Stimulated activated naive CD8-positive, alpha-beta T cell treated with anti-CD3 and anti-CD28 coated beads, Interleukin-15, amount 100 ng/mL, for 72 hours (primary cell): ENCODE data around the gene B3GNT4.

Experiments
- ATAC-seq: fragments of 150-1000 bp; cut with Tn5 transposase; 2 replicates; pipeline ENCODE4 v1.10.0; 2021; ENCODE audit warnings: mild to moderate bottlenecking, moderate library complexity
- DNase-seq, 2 donors: peaks; one replicate each; pipeline ENCODE4 v3.0.0; 2021 to 2022
- H3K27ac Mint-ChIP-seq, 2 donors: one replicate each; pipeline ENCODE4 v1.8.0; 2022; ENCODE audit warnings: mild to moderate bottlenecking in 2 of 2, mixed read lengths in 2 of 2, moderate library complexity in 2 of 2
- H3K27me3 Mint-ChIP-seq: one replicate; pipeline ENCODE4 v1.8.0; 2022; ENCODE audit warnings: mixed read lengths
- H3K4me1 Mint-ChIP-seq: one replicate; pipeline ENCODE4 v1.8.0; 2022; ENCODE audit warnings: mild to moderate bottlenecking, mixed read lengths
- H3K4me3 Mint-ChIP-seq, 2 donors: one replicate each; pipeline ENCODE4 v1.8.0; 2022; ENCODE audit warnings: mild to moderate bottlenecking in 2 of 2, mixed read lengths in 2 of 2, moderate library complexity in 1 of 2
- H3K9me3 Mint-ChIP-seq, 2 donors: one replicate each; pipeline ENCODE4 v1.8.0; 2022; ENCODE audit warnings: mixed read lengths in 2 of 2

B3GNT4 gene

DNA sequence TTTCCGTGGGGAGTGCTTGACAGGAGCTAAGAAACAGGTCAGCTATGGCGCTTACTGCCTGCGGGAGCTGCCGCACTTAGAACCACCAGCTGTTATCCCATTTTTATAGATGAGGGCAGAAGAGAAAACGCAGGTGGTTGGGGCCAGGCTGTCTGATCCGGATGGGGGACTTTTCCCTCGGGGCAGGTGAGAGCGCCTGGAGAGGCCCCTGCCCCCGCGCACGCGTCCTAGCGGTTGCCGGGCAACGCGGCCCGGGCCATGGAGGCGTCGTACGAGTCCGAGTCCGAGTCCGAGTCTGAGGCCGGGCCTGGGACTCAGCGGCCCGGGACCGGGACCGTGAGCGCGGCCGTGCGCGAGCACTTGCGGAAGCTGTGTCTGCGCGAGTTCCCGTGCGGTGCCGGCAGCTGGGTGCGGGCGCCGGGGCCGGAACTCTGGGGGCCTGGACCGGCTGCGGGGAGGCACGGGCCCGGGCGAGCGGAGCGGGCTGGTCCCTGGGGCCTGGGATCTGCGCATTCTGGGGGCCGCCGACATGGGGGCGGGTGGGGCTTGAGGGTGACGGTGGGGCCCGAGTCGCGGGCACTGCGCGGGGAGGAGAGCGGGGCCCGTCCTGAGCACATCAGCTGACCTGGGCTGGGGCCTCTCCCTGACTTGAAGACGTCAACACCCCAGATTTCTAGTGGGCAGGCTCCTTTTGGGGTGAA, 20.5 kb upstream of the B3GNT4 start, which contains the start of gene LRRC43:
Gene LRRC43 (plus strand): TSS at position 237 of the 701 bp plus-strand sequence. CDS start 22 bp downstream, at position 259.
- peak; percentile 37 to 40 for DNase-seq
- Mint-ChIP-seq H3K27ac (no peak within 1 kb of the TSS), H3K27me3 (peaks cover 45% of the 10 kb centered on the region), H3K4me1 (peaks cover 18% of the 10 kb centered on the region), H3K9me3 (no peaks in the 10 kb centered on the region), H3K4me3 (peak within 1 kb of the TSS; percentile 79 to 83)
- peak; percentile 84 for ATAC-seq

DNA sequence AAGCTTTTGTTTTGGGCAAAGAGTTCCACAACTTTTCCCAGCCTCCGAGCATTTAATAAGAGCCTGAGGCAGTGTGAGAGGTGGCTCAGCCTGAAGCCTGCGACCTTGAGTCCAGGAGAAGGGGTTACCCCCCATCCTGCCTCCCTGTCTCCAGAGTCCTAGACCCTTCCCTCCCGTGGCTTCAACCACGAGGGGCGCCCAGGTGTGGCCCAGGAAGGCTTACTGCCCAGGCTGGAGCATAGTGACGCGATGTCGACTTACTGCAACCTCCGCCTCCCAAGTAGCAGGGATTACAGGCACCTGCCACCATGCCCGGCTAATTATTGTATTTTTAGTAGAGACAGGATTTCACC, 19.9 kb upstream of the B3GNT4 start:
- H3K27me3 Mint-ChIP-seq, result peaks cover 45% of the 10 kb centered on the region
- H3K4me1 Mint-ChIP-seq, result peaks cover 18% of the 10 kb centered on the region
- ATAC-seq (peak; percentile 29), DNase-seq (no peak)
- no peaks in the 10 kb centered on the region for H3K9me3 Mint-ChIP-seq
- peak overlapping the region; percentile 54 to 83 for H3K4me3 Mint-ChIP-seq
- no peak overlapping the region for H3K27ac Mint-ChIP-seq

DNA sequence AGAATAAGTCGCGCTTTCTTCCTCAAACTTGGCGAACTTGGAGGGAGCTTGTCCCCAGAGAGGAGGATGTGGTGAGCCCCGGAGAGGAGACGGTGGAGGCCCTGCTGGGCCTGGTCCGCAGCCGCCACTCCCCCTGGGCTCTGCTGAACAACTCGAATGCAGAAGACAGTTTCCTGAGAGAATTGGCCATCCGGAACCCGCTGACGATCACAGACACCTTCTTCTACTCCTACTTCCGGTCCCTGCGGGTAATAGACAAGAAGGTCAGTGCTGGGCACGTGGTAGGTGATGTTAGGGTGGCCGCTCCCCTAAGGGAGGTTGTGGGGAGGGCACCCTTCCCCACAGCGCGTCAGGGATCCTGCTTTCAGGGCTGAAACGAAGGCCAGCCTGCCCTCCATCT, 19.0 kb upstream of the B3GNT4 start:
- no peak overlapping the region for H3K27ac Mint-ChIP-seq
- H3K4me1 Mint-ChIP-seq, result peaks cover 18% of the 10 kb centered on the region
- H3K9me3 Mint-ChIP-seq, result no peaks in the 10 kb centered on the region
- H3K4me3 Mint-ChIP-seq, result peak overlapping the region; percentile 53 to 66
- peaks cover 43% of the 10 kb centered on the region for H3K27me3 Mint-ChIP-seq
- ATAC-seq (no peak), DNase-seq (no peak)

DNA sequence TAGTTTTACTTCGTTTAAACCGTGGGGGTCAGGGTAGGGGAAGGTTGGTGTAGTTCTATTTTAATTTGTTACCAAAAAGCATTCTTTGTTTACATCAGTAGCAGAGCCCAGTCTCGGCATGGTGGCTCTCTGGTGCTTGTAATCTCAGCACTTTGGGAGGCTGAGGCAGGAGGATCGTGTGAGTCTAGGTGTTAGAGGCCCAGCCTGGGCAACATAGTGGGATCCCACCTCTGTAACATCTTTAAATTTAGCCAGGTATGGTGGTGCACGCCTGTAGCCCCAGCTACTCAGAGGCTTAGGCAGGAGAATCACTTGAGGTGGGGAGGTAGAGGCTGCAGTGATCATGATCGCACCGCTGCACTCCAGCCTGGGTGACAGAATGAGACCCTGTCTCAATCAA, 18.4 kb upstream of the B3GNT4 start:
- ATAC-seq, result no peak
- no peak for DNase-seq
- no peak overlapping the region for H3K4me3 Mint-ChIP-seq
- H3K4me1 Mint-ChIP-seq, result peaks cover 18% of the 10 kb centered on the region
- H3K27ac Mint-ChIP-seq, result no peak overlapping the region
- H3K27me3 Mint-ChIP-seq, result peaks cover 46% of the 10 kb centered on the region
- H3K9me3 Mint-ChIP-seq, result no peaks in the 10 kb centered on the region

DNA sequence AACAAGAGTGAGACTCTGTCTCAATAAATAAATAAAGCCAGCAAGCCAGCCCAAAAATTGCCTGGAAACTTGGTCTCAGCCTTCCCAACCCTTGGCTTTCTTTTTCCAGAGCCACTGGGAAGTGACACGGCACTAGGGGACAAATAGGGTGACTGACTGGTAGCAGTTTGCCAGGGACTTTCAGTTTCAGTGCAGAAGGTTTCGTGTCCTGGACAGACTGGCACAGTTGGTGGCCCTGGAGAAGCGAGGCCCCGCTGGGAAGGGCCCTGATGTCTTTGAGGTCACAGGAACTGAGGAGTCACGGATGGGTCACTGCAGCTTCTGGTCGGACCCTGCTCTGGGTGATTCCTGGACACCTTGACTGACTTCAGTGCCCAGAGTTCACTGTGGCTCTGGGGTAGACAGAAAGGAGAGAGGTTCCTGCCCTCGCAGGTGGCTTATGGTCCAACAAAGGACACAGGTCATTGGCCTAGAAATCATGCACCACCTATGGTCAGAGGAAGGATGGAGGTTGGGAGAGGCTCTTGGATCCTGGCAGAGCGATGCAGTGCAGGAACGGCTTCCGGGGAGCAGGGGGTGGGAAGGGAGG, 17.9 kb upstream of the B3GNT4 start:
- no peak overlapping the region for H3K27ac Mint-ChIP-seq

DNA sequence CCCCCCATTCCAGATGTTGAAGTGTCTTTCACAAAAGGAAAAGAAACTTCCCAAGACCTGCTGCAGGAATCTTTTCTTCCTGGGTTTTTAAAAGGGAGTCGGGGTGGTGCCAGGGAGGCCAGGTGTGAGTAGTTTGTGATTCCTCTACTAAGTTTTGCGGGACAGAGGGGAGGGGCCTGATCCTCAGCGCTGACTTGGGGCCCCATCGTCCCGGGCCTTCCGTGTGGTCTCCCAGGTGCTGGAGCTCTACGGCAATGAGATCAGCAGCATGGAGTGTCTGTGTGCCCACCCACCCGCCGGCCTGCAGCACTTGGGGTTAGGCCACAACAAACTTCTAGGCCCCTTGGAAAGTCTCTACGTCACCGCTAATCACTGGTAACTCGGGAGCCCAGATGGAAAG, 16.0 kb upstream of the B3GNT4 start:
- no peak for DNase-seq
- H3K4me3 Mint-ChIP-seq, result no peak overlapping the region
- H3K4me1 Mint-ChIP-seq, result peaks cover 17% of the 10 kb centered on the region
- no peak overlapping the region for H3K27ac Mint-ChIP-seq
- no peaks in the 10 kb centered on the region for H3K9me3 Mint-ChIP-seq
- H3K27me3 Mint-ChIP-seq, result peaks cover 40% of the 10 kb centered on the region
- no peak for ATAC-seq

More for the DNA sequence above, 17.9 kb upstream of the B3GNT4 start:
- H3K4me3 Mint-ChIP-seq, result no peak overlapping the region
- ATAC-seq (no peak), DNase-seq (no peak)
- H3K9me3 Mint-ChIP-seq, result no peaks in the 10 kb centered on the region
- peaks cover 47% of the 10 kb centered on the region for H3K27me3 Mint-ChIP-seq
- H3K4me1 Mint-ChIP-seq, result peaks cover 18% of the 10 kb centered on the region

DNA sequence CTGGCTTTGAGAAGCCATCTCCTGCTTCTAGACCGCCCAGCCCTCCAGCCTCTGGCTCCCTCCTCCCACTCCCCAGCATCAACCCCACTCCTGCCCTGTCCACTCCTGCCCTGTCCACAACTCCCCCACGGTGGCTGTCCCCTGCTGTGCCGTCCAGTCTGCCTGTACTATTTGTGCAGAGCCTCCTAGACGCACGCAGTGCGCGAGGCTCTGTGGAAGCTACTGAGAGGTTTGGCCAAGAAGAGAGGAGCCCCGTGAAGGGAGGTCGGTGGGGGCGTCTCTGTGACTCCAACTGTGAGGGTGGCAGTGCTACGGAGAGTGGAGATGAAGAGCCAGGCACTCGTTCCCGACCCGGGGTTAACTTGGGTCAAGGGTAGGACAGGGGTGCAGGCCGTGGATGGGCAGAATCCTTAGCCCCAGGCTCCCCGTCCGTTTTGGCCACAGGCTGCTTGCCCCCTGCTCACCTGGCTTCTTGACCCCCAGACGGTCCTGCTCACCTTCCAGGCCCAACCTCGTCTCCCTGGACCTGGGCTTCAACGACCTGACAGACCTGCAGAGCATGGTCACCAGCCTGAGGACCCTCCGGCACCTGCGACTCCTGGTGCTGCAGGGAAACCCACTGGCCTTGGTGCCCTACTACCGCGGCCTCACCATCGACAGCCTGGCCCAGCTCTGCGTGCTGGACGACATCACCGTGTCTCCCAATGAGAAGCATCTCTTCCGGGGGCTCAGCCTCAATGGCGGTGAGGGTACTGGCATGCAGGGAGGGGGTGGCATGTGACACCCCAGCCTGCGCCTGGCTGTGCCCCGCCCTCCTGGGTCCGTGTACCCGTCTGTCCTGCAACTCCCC, 13.7 kb upstream of the B3GNT4 start:
- H3K4me1 Mint-ChIP-seq, result peaks cover 2% of the 10 kb centered on the region
- H3K9me3 Mint-ChIP-seq, result no peaks in the 10 kb centered on the region
- peaks cover 19% of the 10 kb centered on the region for H3K27me3 Mint-ChIP-seq
- ATAC-seq (peak; percentile 8), DNase-seq (no peak)
- no peak overlapping the region for H3K4me3 Mint-ChIP-seq
- H3K27ac Mint-ChIP-seq, result peak overlapping the region in 1 of 2 donors; percentile 59

DNA sequence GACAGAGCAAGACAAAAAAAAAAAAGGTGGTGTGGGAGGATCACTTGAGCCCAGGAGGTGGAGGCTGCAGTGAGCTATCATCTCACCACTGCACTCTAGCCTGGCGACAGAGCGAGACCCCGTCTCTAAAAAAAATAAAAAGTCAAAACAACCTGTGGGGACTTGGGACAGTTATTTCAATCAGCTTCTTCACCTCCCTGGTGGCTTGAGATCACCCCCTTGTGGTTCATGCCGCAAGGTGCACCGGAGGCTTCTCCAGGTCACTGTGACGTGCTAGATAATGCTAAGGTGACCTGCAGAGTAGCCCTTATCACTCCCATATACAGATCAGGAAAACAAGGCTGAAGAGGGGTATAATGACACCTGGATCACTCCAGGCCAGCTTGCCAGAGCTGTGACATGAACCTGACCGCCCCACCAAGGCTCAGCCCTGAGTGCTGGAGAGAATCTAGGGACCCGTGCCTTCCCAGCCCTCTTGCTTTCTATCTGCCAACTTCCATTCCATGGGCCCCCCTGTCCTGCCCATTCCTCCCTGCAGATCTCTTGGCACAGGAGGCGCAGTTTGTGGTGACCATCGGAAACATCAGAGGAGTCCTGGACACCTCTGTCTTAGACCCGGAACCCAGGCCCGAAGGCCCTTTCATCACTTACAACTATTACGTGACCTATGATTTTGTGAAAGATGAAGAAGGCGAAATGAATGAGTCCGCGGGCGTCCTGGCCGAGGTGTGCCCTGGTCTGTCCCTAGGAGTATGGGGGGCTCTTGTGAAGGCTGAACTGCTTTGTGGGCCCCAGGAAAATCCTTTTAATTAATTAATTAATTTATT, 12.5 kb upstream of the B3GNT4 start:
- DNase-seq, result peak; percentile 67 to 77
- ATAC-seq, result peak; percentile 94
- H3K27ac Mint-ChIP-seq, result no peak overlapping the region
- H3K4me1 Mint-ChIP-seq, result no peaks in the 10 kb centered on the region
- H3K27me3 Mint-ChIP-seq, result peaks cover 10% of the 10 kb centered on the region
- no peak overlapping the region for H3K4me3 Mint-ChIP-seq
- H3K9me3 Mint-ChIP-seq, result no peaks in the 10 kb centered on the region

DNA sequence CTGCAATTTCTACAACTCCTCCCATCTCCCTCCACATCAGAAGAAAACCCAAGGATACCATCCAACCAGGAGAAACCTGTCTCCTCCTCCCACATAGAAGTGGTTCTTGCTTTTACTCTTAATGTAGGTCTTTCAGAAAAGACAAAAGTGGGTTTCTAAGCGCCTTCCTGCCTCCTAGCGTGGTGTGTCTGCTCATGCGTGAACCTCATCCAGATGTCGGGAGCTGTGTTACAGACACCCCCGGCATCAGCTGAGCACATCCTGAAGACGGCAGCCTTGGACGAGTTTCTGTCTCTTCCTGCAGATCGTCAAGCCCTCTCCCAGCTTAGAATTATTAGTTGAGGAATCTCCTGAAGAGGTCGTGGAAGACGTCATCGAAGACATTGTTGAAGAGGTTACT, 11.1 kb upstream of the B3GNT4 start:
- ATAC-seq, result no peak
- Mint-ChIP-seq H3K27me3 (peaks cover 14% of the 10 kb centered on the region), H3K4me3 (no peak overlapping the region), H3K9me3 (no peaks in the 10 kb centered on the region), H3K4me1 (peaks cover 3% of the 10 kb centered on the region), H3K27ac (no peak overlapping the region)
- no peak for DNase-seq

DNA sequence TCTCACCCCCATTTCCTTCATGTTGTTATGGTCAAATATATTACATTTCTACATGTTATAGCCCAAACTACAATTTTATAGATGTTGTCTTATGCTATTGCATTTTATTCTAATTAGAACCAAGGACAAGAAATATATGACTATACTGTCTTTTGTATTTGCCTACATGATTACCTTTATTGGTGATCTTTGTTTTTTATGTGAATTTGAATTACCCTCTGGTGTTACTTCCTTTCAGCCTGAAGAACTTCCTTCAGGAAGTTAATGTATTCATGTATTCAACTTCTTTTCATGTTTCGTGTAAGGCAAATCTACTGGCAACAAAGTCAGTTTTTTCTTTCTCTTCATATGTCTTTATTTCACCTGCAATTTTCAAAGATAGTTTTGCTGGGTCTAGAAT, 8.7 kb upstream of the B3GNT4 start:
- Mint-ChIP-seq H3K9me3 (no peaks in the 10 kb centered on the region), H3K4me1 (peaks cover 13% of the 10 kb centered on the region), H3K27me3 (peaks cover 31% of the 10 kb centered on the region)

DNA sequence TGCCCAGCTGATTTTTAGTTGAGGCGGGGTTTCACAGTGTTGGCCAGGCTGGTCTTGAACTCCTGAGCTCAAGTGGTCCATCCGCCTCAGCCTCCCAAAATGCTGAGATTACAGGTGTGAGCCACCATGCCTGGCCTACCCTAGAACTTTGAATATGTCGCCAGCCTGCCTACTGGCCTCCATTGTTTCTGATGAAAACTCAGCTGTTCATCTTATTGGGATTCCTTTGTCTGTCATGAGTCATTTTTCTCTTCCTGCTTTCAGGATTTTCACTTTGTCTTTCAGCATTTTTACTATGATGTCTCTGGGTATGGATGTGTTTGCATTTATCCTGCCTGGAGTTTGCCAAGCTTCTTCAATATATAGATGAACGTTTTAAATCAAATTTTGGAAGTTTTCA, 8.1 kb upstream of the B3GNT4 start:
- Mint-ChIP-seq H3K9me3 (no peaks in the 10 kb centered on the region), H3K27me3 (peaks cover 34% of the 10 kb centered on the region), H3K4me1 (peaks cover 13% of the 10 kb centered on the region), H3K4me3 (no peak overlapping the region), H3K27ac (peak overlapping the region in 1 of 2 donors; percentile 83)
- ATAC-seq (no peak), DNase-seq (no peak)

More for the DNA sequence above, 8.7 kb upstream of the B3GNT4 start:
- Mint-ChIP-seq H3K27ac (no peak overlapping the region), H3K4me3 (no peak overlapping the region)
- no peak for ATAC-seq
- DNase-seq, result no peak

DNA sequence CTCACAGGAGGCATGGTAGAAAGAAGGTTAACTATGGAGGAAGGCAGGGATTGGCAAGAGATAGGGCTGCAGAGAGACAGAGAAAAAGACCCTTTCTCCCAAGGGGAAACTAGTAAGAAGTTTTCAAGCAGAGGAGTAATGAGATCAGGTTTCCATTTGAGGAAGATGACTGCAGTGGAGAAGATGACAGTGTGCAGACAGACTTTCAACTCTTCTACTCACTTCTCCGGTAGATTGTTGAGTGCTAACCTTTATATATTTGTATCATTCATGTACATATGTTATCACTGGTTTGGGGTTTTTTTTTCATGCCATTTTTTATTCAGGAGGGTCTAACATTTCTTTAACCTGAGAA, 5.9 kb upstream of the B3GNT4 start:
- no peak for ATAC-seq
- H3K27ac Mint-ChIP-seq, result no peak overlapping the region

DNA sequence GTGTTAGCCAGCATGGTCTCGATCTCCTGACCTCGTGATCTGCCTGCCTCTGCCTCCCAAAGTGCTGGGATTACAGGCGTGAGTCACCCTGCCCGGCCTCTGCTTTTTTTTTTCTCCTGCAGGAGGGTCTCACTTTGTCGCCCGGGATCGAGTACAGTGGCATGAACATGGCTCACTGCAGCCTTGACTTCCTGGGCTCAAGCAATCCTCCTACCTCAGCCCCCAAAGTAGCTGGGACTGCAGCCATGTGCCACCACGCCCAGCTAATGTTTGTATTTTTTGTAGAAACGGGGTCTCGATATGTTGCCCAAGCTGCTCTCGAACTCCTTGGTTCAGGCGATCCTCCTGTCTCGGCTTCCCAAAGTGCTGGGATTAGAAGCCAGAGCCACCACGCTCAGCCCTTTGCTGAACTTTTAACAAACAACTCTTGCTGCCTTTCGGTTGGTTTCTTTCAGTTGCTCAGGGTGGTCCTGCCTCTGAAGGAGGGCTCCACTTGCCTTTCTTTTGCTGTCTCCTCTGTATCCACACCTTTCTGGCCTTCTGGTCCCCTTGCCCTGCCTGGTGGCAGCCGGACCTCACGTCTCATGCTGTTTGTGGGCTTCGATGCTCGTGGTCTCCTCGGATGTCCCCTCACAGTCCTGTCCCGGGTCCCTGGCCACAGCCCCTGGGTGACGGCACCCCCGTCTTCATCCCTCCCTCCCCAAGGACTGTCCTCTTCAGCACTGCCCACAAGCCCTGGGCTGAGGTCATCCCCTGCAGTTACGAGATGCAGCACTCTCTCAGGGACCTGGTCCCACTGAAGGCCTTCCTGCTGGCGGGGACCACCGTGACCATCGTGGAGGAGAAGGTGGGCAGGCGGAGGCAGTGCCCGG, 3.8 kb upstream of the B3GNT4 start:
- Mint-ChIP-seq H3K4me3 (no peak overlapping the region), H3K27ac (no peak overlapping the region), H3K9me3 (no peaks in the 10 kb centered on the region), H3K27me3 (peaks cover 60% of the 10 kb centered on the region), H3K4me1 (peaks cover 27% of the 10 kb centered on the region)
- ATAC-seq (no peak), DNase-seq (no peak)

More for the DNA sequence above, 5.9 kb upstream of the B3GNT4 start:
- Mint-ChIP-seq H3K4me3 (no peak overlapping the region), H3K4me1 (peaks cover 14% of the 10 kb centered on the region), H3K27me3 (peaks cover 47% of the 10 kb centered on the region), H3K9me3 (no peaks in the 10 kb centered on the region)
- DNase-seq, result no peak

DNA sequence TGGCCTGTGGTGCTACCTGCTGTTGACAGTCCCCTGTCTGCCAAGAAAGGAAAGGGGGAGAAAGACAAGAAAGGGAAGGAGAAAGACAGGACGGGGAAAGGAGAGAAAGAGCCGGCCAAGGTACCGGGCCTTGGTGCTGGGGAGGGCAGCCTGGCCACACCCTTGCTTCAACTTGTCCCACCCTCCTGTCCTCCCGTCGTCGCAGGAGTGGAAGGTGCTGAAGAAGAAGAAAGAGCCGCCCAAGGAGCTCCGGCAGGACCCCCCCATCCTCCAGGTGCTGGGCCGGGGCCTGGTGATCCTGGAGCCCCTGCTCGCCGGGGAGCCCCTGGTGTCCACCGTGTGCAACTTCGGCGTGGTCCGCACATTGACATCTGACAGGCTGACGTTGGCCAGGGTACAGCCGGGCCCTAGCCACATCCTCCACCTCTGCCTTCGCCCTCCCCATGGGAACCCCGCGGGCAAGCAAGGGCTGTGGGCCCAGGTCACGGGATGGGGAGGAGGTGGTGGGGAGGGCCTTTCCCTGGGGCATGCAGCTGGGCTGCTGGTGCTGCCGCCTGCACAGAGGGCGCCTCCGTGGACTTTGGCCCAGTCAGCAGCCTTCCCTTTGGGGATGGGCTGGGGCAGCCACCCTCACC, 2.9 kb upstream of the B3GNT4 start:
- H3K27me3 Mint-ChIP-seq, result peaks cover 69% of the 10 kb centered on the region
- peaks cover 35% of the 10 kb centered on the region for H3K4me1 Mint-ChIP-seq

More for the DNA sequence above, 2.9 kb upstream of the B3GNT4 start:
- no peak for ATAC-seq
- Mint-ChIP-seq H3K9me3 (no peaks in the 10 kb centered on the region), H3K4me3 (no peak overlapping the region), H3K27ac (no peak overlapping the region)
- no peak for DNase-seq
